ENCODE measurements around the gene FGB. TPM values are rescaled to one million over a fixed set of nuclear protein-coding genes. Genes with fewer than 3 reads are reported as not detected.
A peak's percentile ranks its signal among the peaks of the same experiment; 100 is the strongest.

The FGB gene
- total and polyA plus RNA-seq, 12 donors: 1.2 TPM; not detected in 11

DNA sequence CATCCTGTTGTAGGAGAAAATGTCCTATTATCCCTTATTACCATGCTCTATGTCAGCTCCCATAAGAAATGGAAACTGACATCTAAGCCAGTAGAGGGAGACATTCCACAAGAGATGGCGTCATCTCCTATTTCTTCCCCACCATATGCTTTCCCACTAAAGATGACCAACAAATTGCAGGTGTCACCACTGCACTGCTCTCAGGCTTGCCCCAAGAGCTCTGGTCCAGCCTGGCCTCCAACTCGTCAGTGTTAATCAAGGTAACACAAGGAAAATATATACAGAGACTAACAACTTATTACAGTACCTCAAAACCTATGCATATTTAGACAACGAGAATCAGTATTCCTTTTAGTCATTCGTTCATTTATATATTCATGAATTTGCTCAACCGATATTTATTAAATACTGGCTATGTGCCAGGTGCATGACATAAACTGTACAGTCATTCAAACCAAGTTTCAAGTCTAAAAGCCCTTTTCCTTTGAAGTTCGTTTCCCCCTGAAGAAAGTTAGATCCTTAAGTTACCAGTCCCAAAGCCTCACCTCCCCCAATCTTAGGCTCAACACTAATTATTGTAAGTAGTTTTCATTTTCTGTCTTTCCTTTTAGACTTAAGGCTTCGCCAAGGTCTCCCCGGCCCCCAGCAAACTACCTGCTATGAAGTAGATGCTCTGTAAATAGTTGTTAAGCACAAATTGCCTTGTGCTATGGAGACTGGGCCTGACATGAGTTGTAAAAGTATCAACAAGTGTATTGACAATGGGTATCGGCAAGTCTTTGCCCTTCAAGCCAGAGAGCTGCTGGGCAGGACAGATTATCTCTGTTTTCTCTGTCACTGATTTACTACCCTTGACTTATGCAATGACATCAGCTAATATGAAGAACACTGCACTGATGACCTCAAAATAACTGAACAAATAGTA, 3.1 kb upstream of the FGB start:
- no peaks in the 10 kb centered on the region for H3K4me1 ChIP-seq
- no peak overlapping the region for H3K4me3 ChIP-seq
- DNase-seq (no peak), ATAC-seq (no peak)
- H3K9me3 ChIP-seq: no peaks in the 10 kb centered on the region
- WGBS, 2 donors: 72 to 73% methylated on average over 9 of the region's 9 CpGs
- H3K36me3 ChIP-seq: no peaks in the 10 kb centered on the region
- intact Hi-C loops (cut with DNase I): loop anchor here in 8 of 10 donors (5.0 to 10.0 kb wide), 7 partner anchors 55 to 815 kb away; partner anchors contain the start of genes MAP9 (in 3 of the 8), RBM46 (in 2 of the 8) and FGG (in 1 of the 8)
- H3K27ac ChIP-seq: no peak overlapping the region
- TF ChIP-seq CTCF (IDR thresholded peaks at IDR 0.05): peak in 6 of 9 donors; percentile 9 to 49 (median 28)
- peaks cover 0 to 3% (median 0%) of the 10 kb centered on the region in 7 donors for H3K27me3 ChIP-seq

DNA sequence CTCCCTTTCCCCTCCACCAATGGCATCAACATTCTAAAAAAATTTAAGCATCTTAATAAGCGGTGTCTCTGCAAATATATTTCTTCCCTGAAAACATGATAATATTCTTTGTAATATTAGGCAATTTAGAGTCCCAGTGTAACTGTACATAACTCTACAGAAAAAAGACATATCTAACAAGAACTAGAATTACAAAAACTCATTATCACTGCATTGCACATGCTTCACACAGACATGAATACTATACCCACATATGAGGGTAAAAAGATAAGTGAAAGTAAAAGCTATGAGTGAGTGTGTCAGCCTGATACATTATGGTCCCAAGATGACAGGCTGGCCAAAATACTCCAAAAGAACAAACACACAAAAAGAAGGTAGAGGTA, 2.4 kb upstream of the FGB start:
- WGBS, 2 donors: 94 to 97% methylated on average over 1 of the region's 1 CpG
- no peak for TF ChIP-seq CTCF (IDR thresholded peaks at IDR 0.05)

DNA sequence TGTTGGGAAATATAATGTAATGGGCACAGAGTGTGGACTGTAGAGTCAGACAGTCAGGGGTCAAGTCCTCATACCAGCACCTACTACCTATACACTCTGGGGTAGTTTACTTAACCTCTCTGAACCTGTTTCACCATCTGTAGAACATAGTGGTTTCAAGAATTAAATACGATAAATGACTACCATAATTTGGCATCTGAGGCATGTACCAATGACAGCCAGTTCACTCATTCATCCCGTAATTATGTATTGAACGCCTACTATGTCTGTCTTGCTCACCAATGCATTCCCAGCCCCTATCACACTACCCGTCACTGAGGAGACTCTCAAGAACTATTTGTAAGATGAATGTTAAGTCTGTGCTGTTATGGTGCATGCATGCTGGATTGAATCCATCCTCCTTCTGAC, 2.0 kb upstream of the FGB start:
- Histone ChIP-seq H3K36me3 (no peaks in the 10 kb centered on the region), H3K4me1 (no peaks in the 10 kb centered on the region), H3K27ac (no peak overlapping the region), H3K27me3 (peaks cover 0 to 3% (median 0%) of the 10 kb centered on the region in 7 donors), H3K4me3 (no peak overlapping the region), H3K9me3 (no peaks in the 10 kb centered on the region)
- TF ChIP-seq CTCF (IDR thresholded peaks at IDR 0.05): no peak
- intact Hi-C loops (cut with DNase I): no loop called here
- 72 to 75% methylated on average over 4 of the region's 4 CpGs for WGBS, 2 donors
- ATAC-seq (no peak), DNase-seq (no peak)

More for the DNA sequence above, 2.4 kb upstream of the FGB start:
- ATAC-seq (no peak), DNase-seq (no peak)
- Histone ChIP-seq H3K9me3 (no peaks in the 10 kb centered on the region), H3K4me1 (no peaks in the 10 kb centered on the region), H3K27ac (no peak overlapping the region), H3K4me3 (no peak overlapping the region), H3K36me3 (no peaks in the 10 kb centered on the region), H3K27me3 (peaks cover 0 to 3% (median 0%) of the 10 kb centered on the region in 7 donors)
- intact Hi-C loops (cut with DNase I): no loop called here

- peaks cover 0 to 3% (median 0%) of the 10 kb centered on the region in 7 donors for H3K27me3 ChIP-seq
- 88 to 89% methylated on average over 1 of the region's 1 CpG for WGBS, 2 donors
- no peaks in the 10 kb centered on the region for H3K36me3 ChIP-seq
- intact Hi-C loops (cut with DNase I): no loop called here
- no peak overlapping the region for H3K4me3 ChIP-seq
- no peak for TF ChIP-seq CTCF (IDR thresholded peaks at IDR 0.05)
- H3K9me3 ChIP-seq: no peaks in the 10 kb centered on the region
- no peak for DNase-seq
- no peak overlapping the region for H3K27ac ChIP-seq
- no peaks in the 10 kb centered on the region for H3K4me1 ChIP-seq
- ATAC-seq: no peak
Observed at GRCh38 chr4:154564311-154564710, 1.5 kb downstream of the FGB start.
